Embryonic facial prominence (tissue), 1 donor: Measurements from ENCODE around the gene LBHD2.
"Not testable (repeated sequence)": the region's sequence is repeated elsewhere in the genome, so short reads cannot be mapped to it uniquely, and the experiment has no call there.

ENCODE experiments used
- DNase-seq: peaks from one replicate; pipeline ENCODE4 v3.0.0-alpha.2; 2016; ENCODE audit errors: extremely low spot score

LBHD2 gene

GRCh38 chr14:103104654-103105452 is 20.8 kb downstream of the LBHD2 start:
- DNase-seq = no peak

- DNase-seq = no peak
Measured at GRCh38 chr14:103105580-103106150, 21.7 kb downstream of the LBHD2 start.

- DNase-seq = no peak
Measured at GRCh38 chr14:103107455-103107854, 23.4 kb downstream of the LBHD2 start.

GRCh38 chr14:103107941-103108748 is 24.1 kb downstream of the LBHD2 start:
- no peak for DNase-seq

- DNase-seq = no peak
Measured at GRCh38 chr14:103108749-103109207, 24.8 kb downstream of the LBHD2 start.

- DNase-seq = no peak
Measured at GRCh38 chr14:103109535-103110441, 25.8 kb downstream of the LBHD2 start.

GRCh38 chr14:103110681-103111231 is 26.7 kb downstream of the LBHD2 start:
- no peak for DNase-seq

- no peak for DNase-seq
Measured at GRCh38 chr14:103111232-103111868, 27.3 kb downstream of the LBHD2 start.

- DNase-seq = no peak
Measured at GRCh38 chr14:103112400-103113243, 28.6 kb downstream of the LBHD2 start.

GRCh38 chr14:103113303-103113702 is 29.3 kb downstream of the LBHD2 start:
- no peak for DNase-seq

GRCh38 chr14:103113774-103114173 is 29.8 kb downstream of the LBHD2 start:
- DNase-seq = no peak

- not testable (repeated sequence) for DNase-seq
Measured at GRCh38 chr14:103115086-103115679, 31.2 kb downstream of the LBHD2 start.

GRCh38 chr14:103115845-103116572 is 32.0 kb downstream of the LBHD2 start:
- no peak for DNase-seq

- DNase-seq = no peak
Measured at GRCh38 chr14:103116636-103117035, 32.6 kb downstream of the LBHD2 start.

GRCh38 chr14:103117499-103117898 is 33.5 kb downstream of the LBHD2 start:
- DNase-seq = not testable (repeated sequence)

GRCh38 chr14:103118018-103118662 is 34.1 kb downstream of the LBHD2 start:
- no peak for DNase-seq

- no peak for DNase-seq
Measured at GRCh38 chr14:103118663-103119404, 34.8 kb downstream of the LBHD2 start.
